ENCODE data around the gene CABLES2.

The CABLES2 gene

GRCh38 chr20:62354811-62355341 lies 52.2 kb downstream of the CABLES2 start:
- H3K27me3 ChIP-seq (ENCODE audit: control insufficient read depth, insufficient read depth, low read length): no peaks in the 10 kb centered on the region
- peaks cover 37% of the 10 kb centered on the region for H3K36me3 ChIP-seq (ENCODE audit: control insufficient read depth, insufficient read depth, low read length)
- no CpG with 5 or more reads among the region's 16 CpGs for WGBS (ENCODE audit: insufficient coverage, insufficient read length)
- H3K9me3 ChIP-seq (ENCODE audit: control insufficient read depth, insufficient read depth, low read length): no peaks in the 10 kb centered on the region
- H3K4me1 ChIP-seq (ENCODE audit: control insufficient read depth, insufficient read depth, low read length): peaks cover 18% of the 10 kb centered on the region
- no peak overlapping the region for H3K27ac ChIP-seq (ENCODE audit: low read length)
- DNase-seq (ENCODE audit: low read depth, low spot score): no peak
- no peak overlapping the region for H3K4me3 ChIP-seq (ENCODE audit: low read length)

GRCh38 chr20:62354031-62354808 lies 52.9 kb downstream of the CABLES2 start:
- peaks cover 38% of the 10 kb centered on the region for H3K36me3 ChIP-seq (ENCODE audit: control insufficient read depth, insufficient read depth, low read length)
- no peaks in the 10 kb centered on the region for H3K9me3 ChIP-seq (ENCODE audit: control insufficient read depth, insufficient read depth, low read length)
- peaks cover 17% of the 10 kb centered on the region for H3K4me1 ChIP-seq (ENCODE audit: control insufficient read depth, insufficient read depth, low read length)
- no peaks in the 10 kb centered on the region for H3K27me3 ChIP-seq (ENCODE audit: control insufficient read depth, insufficient read depth, low read length)
- H3K27ac ChIP-seq (ENCODE audit: low read length): no peak overlapping the region
- no peak overlapping the region for H3K4me3 ChIP-seq (ENCODE audit: low read length)
- no peak for DNase-seq (ENCODE audit: low read depth, low spot score)
- no CpG with 5 or more reads among the region's 14 CpGs for WGBS (ENCODE audit: insufficient coverage, insufficient read length)

GRCh38 chr20:62353289-62354030 lies 53.6 kb downstream of the CABLES2 start:
- DNase-seq (ENCODE audit: low read depth, low spot score): no peak
- Histone ChIP-seq H3K4me1 (ENCODE audit: control insufficient read depth, insufficient read depth, low read length) (peaks cover 14% of the 10 kb centered on the region; the same call in 1 of the 2 replicates), H3K36me3 (ENCODE audit: control insufficient read depth, insufficient read depth, low read length) (peaks cover 36% of the 10 kb centered on the region), H3K27ac (ENCODE audit: low read length) (no peak overlapping the region), H3K4me3 (ENCODE audit: low read length) (no peak overlapping the region), H3K27me3 (ENCODE audit: control insufficient read depth, insufficient read depth, low read length) (no peaks in the 10 kb centered on the region), H3K9me3 (ENCODE audit: control insufficient read depth, insufficient read depth, low read length) (no peaks in the 10 kb centered on the region)
- no CpG with 5 or more reads among the region's 16 CpGs for WGBS (ENCODE audit: insufficient coverage, insufficient read length)

- no peak overlapping the region for H3K27ac ChIP-seq (ENCODE audit: low read length)
- no CpG with 5 or more reads among the region's 43 CpGs for WGBS (ENCODE audit: insufficient coverage, insufficient read length)
- no peak overlapping the region for H3K4me3 ChIP-seq (ENCODE audit: low read length)
- no peaks in the 10 kb centered on the region for H3K27me3 ChIP-seq (ENCODE audit: control insufficient read depth, insufficient read depth, low read length)
- no peak for DNase-seq (ENCODE audit: low read depth, low spot score)
- peaks cover 37% of the 10 kb centered on the region for H3K36me3 ChIP-seq (ENCODE audit: control insufficient read depth, insufficient read depth, low read length)
- H3K4me1 ChIP-seq (ENCODE audit: control insufficient read depth, insufficient read depth, low read length): peaks cover 14% of the 10 kb centered on the region; the same call in 1 of the 2 replicates
- no peaks in the 10 kb centered on the region for H3K9me3 ChIP-seq (ENCODE audit: control insufficient read depth, insufficient read depth, low read length)
Observed at GRCh38 chr20:62352402-62353288, 54.4 kb downstream of the CABLES2 start.

GRCh38 chr20:62351469-62352401 lies 55.4 kb downstream of the CABLES2 start:
- Histone ChIP-seq H3K27ac (ENCODE audit: low read length) (no peak overlapping the region), H3K9me3 (ENCODE audit: control insufficient read depth, insufficient read depth, low read length) (no peaks in the 10 kb centered on the region), H3K27me3 (ENCODE audit: control insufficient read depth, insufficient read depth, low read length) (no peaks in the 10 kb centered on the region), H3K4me3 (ENCODE audit: low read length) (no peak overlapping the region), H3K36me3 (ENCODE audit: control insufficient read depth, insufficient read depth, low read length) (peaks cover 46% of the 10 kb centered on the region), H3K4me1 (ENCODE audit: control insufficient read depth, insufficient read depth, low read length) (peaks cover 14% of the 10 kb centered on the region; the same call in 1 of the 2 replicates)
- no peak for DNase-seq (ENCODE audit: low read depth, low spot score)
- WGBS (ENCODE audit: insufficient coverage, insufficient read length): no CpG with 5 or more reads among the region's 60 CpGs

GRCh38 chr20:62350629-62351422 lies 56.3 kb downstream of the CABLES2 start:
- H3K27ac ChIP-seq (ENCODE audit: low read length): no peak overlapping the region
- no CpG with 5 or more reads among the region's 23 CpGs for WGBS (ENCODE audit: insufficient coverage, insufficient read length)
- no peak for DNase-seq (ENCODE audit: low read depth, low spot score)
- H3K4me1 ChIP-seq (ENCODE audit: control insufficient read depth, insufficient read depth, low read length): peaks cover 10% of the 10 kb centered on the region; the same call in 1 of the 2 replicates
- H3K9me3 ChIP-seq (ENCODE audit: control insufficient read depth, insufficient read depth, low read length): no peaks in the 10 kb centered on the region
- H3K36me3 ChIP-seq (ENCODE audit: control insufficient read depth, insufficient read depth, low read length): peaks cover 54% of the 10 kb centered on the region
- H3K4me3 ChIP-seq (ENCODE audit: low read length): no peak overlapping the region
- no peaks in the 10 kb centered on the region for H3K27me3 ChIP-seq (ENCODE audit: control insufficient read depth, insufficient read depth, low read length)

- Histone ChIP-seq H3K4me1 (ENCODE audit: control insufficient read depth, insufficient read depth, low read length) (peaks cover 8% of the 10 kb centered on the region; the same call in 1 of the 2 replicates), H3K27me3 (ENCODE audit: control insufficient read depth, insufficient read depth, low read length) (no peaks in the 10 kb centered on the region), H3K4me3 (ENCODE audit: low read length) (no peak overlapping the region), H3K27ac (ENCODE audit: low read length) (no peak overlapping the region), H3K9me3 (ENCODE audit: control insufficient read depth, insufficient read depth, low read length) (no peaks in the 10 kb centered on the region), H3K36me3 (ENCODE audit: control insufficient read depth, insufficient read depth, low read length) (peaks cover 58% of the 10 kb centered on the region)
- no CpG with 5 or more reads among the region's 16 CpGs for WGBS (ENCODE audit: insufficient coverage, insufficient read length)
- no peak for DNase-seq (ENCODE audit: low read depth, low spot score)
Observed at GRCh38 chr20:62350098-62350628, 56.9 kb downstream of the CABLES2 start.

- Histone ChIP-seq H3K4me3 (ENCODE audit: low read length) (no peak overlapping the region), H3K27ac (ENCODE audit: low read length) (no peak overlapping the region), H3K27me3 (ENCODE audit: control insufficient read depth, insufficient read depth, low read length) (no peaks in the 10 kb centered on the region), H3K36me3 (ENCODE audit: control insufficient read depth, insufficient read depth, low read length) (peaks cover 58% of the 10 kb centered on the region), H3K9me3 (ENCODE audit: control insufficient read depth, insufficient read depth, low read length) (no peaks in the 10 kb centered on the region), H3K4me1 (ENCODE audit: control insufficient read depth, insufficient read depth, low read length) (peaks cover 4% of the 10 kb centered on the region; the same call in 1 of the 2 replicates)
- DNase-seq (ENCODE audit: low read depth, low spot score): no peak
- 100% methylated on average over 1 of the region's 7 CpGs for WGBS (ENCODE audit: insufficient coverage, insufficient read length)
Observed at GRCh38 chr20:62349556-62350097, 57.5 kb downstream of the CABLES2 start.

Data from iPS DF 6.9 (cell line).